ENCODE data around the gene SCAPER.

The SCAPER gene, protein sequence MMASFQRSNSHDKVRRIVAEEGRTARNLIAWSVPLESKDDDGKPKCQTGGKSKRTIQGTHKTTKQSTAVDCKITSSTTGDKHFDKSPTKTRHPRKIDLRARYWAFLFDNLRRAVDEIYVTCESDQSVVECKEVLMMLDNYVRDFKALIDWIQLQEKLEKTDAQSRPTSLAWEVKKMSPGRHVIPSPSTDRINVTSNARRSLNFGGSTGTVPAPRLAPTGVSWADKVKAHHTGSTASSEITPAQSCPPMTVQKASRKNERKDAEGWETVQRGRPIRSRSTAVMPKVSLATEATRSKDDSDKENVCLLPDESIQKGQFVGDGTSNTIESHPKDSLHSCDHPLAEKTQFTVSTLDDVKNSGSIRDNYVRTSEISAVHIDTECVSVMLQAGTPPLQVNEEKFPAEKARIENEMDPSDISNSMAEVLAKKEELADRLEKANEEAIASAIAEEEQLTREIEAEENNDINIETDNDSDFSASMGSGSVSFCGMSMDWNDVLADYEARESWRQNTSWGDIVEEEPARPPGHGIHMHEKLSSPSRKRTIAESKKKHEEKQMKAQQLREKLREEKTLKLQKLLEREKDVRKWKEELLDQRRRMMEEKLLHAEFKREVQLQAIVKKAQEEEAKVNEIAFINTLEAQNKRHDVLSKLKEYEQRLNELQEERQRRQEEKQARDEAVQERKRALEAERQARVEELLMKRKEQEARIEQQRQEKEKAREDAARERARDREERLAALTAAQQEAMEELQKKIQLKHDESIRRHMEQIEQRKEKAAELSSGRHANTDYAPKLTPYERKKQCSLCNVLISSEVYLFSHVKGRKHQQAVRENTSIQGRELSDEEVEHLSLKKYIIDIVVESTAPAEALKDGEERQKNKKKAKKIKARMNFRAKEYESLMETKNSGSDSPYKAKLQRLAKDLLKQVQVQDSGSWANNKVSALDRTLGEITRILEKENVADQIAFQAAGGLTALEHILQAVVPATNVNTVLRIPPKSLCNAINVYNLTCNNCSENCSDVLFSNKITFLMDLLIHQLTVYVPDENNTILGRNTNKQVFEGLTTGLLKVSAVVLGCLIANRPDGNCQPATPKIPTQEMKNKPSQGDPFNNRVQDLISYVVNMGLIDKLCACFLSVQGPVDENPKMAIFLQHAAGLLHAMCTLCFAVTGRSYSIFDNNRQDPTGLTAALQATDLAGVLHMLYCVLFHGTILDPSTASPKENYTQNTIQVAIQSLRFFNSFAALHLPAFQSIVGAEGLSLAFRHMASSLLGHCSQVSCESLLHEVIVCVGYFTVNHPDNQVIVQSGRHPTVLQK (N-terminal part only)

DNA sequence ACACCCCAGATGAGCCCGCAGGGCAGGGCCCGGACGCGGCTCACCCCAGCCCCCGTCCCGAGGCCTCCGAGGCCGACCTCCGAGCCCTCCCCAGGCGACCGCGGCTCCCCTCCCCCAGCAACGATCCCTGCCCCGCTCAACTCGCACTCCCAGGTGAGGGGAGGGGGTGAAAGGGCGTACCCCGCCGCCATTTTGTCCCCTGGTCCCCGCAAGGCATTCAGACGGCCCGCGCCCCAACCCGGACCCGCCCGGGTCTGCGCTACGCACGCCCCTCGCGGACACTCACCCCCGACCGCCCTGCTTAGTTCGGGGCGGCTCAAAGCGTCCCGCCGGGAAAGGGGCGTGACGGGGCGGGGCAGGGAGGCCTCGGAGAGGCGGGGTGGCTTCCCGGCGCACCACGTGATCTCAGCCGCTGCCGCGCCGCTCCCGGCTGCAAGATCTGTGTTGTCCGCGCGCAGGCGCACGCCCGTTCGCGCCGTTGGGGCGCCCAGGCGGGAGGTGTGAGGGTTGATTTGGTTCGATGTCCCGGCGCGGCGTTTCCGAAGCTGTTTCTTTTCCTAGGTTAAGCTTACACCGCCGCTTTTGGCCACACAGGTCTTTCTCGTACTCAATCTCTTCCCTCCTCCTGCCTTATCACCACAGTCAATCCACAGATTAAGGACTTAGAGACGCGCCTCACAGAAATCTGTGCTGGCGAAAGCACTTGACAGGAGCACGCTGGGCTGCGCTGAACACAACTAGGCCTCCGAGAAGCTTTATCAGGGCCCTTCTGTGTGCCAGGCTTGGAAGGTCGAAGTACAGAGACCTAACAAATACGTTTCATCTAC is at the start of gene SCAPER:
Gene SCAPER (minus strand): TSS at position 328 of the 827 bp plus-strand sequence. CDS start 21,523 bp downstream, outside the sequence.
- DNase-seq: peak; percentile 91 to 92

DNA sequence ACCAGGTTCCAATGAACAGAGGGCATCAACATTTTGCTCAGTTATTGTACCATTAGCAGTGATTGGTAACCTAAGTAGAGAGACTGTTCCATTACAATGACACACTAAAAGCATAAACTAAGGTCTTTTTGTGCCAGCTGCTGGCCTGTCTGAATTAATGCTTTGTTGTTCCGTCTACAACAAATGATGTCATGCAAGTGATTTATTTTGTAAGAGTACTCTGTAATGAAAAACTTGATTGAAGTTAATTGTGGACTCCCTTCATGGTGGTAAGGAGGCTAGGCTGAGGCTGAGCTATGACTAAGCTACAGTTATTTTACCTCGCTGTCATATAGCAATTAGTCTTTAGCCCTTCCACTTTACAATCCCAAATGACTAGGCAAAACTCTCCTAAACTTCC is 49.6 kb upstream of the SCAPER start:
- DNase-seq: no peak

DNA sequence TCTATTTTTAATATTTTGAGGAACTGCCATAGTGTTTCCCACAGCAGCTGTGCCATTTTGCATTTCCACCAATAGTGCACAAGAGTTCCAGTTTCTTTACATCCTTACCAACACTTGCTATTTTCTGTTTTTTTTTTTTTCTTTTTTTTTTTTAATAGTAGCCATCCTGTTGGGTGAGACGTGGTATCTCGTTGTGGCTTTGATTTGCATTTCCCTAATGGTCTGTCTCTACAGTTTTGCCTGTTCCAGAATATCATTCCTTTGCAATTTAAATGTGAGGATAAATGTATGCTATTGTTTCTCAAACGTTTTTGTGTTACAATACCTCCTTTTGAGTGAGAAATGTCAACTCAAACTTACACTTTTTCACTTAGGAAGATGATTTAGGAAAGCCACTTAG is 48.8 kb upstream of the SCAPER start:
- DNase-seq: no peak

DNA sequence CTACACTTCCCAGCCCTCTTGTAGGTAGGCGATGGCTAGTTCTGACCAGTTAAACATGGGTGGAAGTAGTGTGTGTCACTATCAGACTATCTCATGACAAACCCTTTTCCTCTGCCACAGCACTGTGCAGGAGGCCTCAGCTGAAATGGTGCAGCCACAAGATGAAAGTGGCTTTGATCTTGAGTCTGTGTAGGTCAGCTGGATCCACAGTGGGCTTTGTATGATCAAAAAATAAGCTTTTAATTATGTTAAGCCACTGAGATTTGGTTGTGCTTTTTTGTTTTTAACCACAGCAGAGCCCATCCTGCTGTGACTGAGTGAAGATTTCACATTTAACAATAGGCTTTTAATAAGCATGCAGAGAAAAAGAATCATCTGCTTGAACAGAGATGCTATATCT is 46.1 kb upstream of the SCAPER start:
- no peak for DNase-seq

DNA sequence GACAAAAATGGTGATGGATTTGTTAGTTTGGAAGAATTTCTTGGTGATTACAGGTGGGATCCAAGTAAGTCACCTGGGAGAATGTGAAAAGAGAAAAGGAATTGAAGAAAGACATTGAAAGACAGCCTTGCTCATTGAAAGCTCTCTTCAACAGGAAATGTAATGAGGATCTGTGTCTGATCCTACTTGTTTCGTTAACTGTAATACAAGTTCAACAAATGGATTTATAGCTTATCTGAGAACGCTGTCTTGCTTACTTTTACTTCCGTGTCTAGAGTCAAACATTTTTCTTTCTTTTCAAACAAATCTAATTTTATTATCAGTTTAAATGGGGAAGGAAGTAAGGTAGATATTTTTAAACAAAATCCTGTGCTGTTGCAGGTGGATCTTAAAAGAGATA is 42.3 kb upstream of the SCAPER start:
- DNase-seq: no peak

DNA sequence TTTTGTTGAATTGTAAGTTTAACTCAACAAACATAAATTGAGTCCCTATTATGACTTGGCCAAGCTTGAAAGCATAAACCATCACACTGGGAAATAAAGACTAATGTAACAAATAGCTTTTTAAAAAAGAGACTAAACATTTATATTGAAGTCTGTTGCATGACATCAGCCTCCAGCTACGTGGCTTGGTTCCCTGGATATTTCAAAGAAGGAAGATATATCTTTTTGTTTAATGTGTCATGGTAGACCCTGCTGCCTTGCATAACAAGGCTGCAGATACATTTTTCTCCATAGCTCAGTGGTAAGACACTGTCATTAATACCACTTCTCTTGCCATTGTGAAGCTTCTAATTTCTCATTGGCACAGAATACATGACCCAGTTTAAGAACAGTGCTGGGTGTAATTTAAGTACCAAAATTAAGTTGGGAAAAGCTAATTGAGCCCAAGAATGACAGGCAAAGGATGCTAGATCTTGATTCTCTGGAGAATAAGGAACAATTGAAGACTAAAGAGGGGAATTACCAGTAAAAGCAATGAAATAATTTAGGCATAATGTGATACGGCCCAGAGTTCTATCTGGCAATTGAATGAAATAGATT is 40.5 kb upstream of the SCAPER start:
- no peak for DNase-seq

DNA sequence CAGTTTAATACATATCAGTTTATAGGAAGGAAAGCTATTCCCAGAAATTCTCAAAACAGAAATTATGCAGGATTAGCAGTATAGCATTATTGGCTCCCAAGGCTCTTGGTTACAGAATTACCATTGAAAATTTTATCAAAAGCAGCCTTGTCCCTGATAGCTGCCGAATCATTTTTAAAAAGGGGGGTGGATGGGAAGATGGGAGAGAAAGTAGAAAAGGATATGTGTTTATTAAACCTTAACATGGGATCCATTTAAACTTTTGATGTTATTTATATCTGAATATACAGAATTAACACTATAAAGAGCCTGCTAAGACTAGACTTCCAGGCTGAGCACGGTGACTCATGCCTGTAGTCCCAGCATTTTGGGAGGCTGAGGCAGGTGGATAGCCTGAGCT is 37.2 kb upstream of the SCAPER start:
- no peak for DNase-seq

DNA sequence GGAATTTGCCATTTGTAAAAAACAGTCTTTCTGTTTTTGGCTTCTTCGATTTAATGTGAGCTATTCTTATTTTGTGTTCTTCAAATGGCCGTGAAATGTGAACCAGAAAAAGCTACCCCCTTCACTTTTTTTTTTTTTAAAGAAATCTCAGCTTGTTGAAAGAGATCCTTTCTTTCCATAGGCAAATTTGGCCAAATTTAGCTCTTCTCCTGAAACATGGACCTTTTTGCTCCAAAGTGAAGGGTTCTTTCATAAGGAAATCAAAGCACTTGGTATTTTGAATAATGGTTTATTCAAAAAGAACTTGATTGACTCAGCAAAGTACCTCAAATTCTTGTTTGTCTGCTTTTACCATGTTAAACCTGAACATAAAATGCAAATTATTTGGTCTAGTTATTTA is 36.5 kb upstream of the SCAPER start:
- no peak for DNase-seq

DNA sequence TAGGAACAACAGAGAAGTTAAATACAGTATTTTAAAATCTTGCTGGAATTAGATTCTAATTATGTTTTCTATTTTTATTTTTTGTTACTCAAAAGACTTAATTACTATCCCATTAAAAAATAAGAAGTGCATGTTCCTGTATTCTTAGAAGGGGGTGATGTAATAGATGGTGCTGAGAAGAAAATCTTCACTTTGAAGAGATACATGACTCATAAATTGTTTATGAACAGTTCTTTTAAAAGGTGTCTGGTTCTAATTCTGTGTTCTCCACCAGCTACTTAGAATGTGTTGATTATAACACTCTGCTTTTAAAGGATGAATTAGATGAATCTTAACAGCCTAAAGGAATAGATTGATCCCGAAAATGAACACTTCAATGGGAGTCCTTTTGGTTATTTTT is 34.6 kb upstream of the SCAPER start:
- no peak for DNase-seq

DNA sequence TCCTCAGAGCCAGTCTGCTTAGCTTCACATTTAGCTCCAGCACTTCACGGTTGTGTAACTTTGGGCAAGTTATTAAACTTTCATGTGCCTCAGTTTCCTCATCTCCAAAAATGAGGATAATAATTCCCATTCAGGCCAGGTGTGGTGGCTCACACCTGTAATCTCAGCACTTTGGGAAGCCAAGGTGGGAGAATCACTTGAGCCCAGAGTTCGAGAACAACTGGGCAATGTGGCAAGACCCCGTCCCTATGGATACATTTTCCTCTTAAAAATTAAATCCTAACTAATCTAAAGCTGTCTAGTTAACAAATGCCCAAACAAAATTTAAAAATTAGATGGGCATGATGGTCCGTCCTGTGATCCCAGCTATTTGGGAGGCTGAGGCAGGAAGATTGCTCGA is 33.6 kb upstream of the SCAPER start:
- no peak for DNase-seq

DNA sequence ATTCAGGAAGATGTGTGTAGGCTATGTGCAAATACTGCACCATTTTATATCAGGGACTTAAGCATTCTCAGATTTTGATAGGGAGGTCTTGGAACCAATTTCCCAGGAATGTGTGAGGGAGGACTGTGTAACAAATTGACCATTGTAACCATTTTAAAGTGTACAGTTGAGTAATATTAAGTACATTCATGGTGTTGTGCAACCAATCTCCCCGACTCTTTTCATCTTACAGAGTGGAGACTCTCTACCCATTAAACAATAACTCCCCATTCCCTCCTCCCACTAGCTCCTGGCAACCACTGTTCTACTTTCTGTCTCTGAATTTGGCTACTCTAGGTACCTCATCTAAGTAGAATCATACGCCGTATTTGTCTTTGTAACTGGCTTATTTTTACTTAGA is 31.5 kb upstream of the SCAPER start:
- DNase-seq: no peak

DNA sequence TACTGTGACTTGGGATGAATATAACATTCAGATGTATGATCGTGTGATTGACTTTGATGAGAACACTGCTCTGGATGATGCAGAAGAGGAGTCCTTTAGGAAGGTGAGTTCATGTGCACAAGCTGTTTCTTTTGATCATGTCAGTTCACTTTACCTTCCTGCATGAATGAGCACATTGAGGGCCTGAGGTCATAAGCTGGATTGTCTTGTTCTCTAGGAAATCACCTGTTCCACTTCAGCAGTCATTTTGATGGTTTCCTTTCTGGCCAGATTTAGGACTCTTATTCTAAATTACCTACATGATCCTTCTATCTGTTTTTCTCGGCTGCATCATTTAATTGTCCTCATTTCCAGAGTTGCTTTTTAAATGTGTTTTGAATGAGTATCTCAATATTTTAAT is 30.5 kb upstream of the SCAPER start:
- no peak for DNase-seq

DNA sequence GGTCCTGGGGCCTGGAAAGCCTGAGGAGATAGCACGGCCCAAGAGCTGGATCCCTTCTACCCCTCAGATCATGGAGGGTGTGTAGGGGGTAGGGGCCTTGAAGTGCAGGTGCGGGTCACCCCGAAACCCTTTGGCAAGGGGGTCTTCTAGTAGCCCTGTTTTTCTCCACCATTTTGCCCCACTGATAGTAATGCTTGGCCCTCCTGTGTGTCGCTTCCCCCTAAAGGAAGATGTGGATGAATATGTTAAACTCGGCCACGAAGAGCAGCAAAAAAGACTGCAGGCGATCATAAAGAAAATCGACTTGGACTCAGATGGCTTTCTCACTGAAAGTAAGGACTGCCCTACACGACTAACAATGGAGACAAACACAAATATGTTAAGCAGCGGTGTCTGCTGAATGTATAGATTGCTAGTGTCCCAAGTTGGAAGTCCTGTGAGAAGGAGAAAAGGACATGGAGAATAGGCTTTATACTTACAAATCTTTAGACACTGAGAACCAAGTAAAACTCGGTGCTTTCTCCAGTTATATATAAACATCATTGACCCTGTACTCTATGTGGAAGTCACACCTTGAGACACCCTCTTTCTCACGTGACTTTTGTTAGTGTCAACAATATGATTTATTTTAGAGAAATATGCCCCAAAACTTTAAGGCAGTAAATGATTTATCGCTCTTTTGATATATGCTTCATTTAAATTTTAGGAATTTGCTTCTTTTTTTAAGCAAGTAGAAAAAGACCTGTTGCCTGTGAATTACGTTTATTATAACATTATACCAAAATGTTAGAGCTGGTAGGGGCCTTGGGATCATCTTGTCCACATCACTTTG is 27.2 kb upstream of the SCAPER start:
- no peak for DNase-seq

DNA sequence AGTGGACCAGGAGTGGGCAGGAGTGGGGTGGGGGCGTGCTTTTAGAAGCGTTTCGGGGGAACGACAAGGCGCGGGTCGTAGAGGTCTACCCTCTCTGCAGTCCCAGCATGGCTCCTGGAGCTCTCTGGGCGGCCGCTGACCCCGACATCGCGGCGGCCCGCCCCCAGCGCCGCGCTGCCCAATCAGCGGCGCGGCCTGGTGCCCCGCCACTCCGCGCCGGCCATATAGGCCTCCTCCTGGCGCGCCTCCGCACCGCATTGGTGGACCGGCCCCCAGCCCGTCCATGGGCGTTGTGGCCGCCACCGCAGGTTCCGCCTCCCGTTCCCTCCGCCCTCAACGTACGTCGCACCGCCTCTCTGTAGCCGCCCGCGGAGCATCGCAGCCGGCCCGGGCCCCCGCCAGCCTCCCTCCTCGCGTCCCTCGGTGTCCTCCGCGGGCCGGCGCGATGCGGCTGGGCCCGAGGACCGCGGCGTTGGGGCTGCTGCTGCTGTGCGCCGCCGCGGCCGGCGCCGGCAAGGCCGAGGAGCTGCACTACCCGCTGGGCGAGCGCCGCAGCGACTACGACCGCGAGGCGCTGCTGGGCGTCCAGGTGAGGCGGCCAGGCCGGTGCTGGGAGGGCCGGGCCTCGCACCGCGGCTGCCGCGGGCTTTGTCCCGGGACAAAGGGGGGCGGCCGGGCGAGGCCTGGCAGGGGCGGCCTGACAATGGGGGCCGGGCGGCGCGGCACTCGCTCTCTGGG is 26.4 kb upstream of the SCAPER start, which contains the start of gene RCN2:
Gene RCN2 (plus strand): TSS at position 353 of the 738 bp plus-strand sequence. CDS start 93 bp downstream, at position 446.
- peak; percentile 88 to 92 for DNase-seq

DNA sequence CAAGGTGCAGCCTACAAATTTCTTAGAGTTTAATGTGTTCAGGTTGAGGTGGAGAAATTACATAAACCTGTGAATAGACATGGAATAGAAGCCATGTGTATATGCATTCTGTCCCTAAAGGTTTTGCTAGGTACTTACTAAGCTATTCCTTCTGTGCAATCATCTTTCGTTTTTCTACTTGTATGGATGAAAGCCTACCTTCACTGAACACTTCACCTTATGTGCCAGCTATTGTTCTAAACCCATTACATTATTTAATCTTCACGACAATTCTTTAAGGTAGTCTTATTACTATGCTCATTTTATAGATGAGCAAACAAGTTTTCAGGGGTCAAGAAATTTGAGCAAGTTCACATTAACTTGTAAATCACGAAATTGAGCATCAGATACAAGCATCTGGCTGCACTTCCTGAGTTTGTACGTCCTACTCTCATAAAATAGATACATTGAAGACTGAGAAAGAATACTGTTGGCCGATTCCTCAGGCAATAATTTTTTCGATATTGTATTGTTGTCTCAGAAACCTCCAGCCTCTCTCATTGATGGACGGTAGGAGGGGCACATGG is 25.8 kb upstream of the SCAPER start:
- no peak for DNase-seq

DNA sequence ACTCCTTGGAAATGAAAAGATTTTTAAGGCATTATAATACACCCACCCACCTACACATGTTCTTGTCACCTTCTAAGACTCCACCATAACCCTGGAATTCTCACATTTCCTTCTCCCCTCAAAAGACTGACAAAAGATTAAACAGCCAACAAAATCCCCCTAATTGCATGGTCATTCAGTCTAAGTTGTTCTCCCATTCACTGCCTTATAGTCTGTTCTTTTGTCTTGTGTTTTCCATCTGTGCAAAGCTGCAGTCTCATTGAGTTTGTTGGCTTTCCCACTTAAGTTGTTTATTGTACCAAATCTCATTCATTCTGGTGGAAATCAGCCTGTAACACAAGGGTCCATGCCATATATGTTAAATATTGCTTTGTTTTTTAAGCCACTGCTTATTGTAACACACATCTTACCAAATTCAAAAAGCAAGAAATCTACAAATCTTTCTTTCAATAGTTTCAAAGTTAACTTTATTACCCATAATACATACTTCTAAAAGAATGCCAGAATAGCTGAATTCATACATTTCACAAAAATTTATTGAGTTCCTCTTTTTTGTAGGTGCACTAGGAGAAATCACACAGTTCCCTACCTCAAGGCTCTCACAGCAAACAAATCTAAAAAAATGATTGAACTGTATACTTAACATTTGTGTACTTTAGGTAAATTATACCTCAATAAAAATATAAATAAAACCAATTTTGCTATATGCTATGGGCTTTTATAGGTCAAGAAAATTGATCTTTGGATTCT is 24.0 kb upstream of the SCAPER start:
- no peak for DNase-seq

DNA sequence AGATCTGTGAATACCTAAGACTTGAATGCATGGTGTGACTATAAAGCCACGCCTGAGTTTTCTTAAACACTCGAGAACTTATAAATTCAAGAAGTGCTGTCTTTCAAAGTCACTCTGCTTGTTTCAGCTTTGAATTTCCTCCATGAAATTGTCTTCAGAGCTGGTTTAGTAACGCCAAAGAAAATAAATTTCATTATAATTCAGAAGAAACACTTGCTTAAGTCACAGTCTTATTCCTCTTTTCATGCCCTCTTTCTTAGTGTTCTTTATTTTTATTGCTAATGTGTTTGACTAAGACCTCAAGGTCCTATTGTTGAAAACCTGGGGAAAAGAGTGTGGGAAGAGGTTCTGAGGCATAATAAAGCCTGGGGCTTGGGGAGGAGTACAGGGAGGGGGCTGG is 23.1 kb upstream of the SCAPER start:
- DNase-seq: no peak

DNA sequence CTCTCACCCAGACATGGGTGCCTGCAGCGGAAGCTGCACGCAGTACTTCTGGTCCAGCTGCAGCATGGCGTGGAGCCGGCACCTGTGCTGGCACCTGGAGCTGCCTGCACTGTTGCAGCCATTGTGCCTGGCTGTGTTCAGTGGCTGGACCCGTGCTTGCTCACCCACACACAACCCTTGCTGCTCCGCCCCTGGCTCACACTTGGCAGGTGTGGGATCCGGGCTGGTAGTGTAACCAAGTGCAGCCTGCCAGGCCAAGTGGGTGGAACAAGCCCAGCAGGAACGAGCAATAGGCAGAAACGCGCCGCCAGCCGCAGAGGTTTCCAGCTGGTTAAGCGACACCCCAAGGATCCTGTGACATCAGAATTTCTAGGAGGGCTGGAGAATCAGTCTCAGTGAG is 11.2 kb upstream of the SCAPER start:
- DNase-seq: no peak

DNA sequence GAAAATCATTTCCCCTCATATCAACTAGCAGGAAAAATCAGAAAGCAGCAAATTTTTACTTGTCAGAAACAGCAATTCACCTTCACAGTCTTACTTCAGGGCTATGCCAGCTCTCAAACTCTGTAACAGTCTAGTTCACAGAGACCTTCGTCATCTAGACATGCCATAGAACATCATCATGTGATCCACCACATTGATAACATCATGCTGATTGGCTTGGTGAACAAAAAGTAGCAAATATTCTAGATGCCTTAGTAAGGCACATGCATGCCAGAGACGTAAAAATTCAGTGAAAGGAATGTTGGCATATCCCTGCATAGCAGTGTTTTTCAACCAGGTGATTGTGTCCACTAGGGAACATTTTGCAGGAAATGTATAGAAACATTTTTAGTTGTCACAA is 8.6 kb upstream of the SCAPER start:
- DNase-seq: no peak

Data from stimulated activated CD4-positive, alpha-beta T cell treated with anti-CD3 and anti-CD28 coated beads, Interleukin-4, amount 100 ng/mL, for 4 hours (primary cell).